Neural cell (in vitro differentiated cells): ENCODE measurements around the gene SP5.
"Not testable (repeated sequence)": the region's sequence is repeated elsewhere in the genome, so short reads cannot be mapped to it uniquely, and the experiment has no call there.

Experiments used
- EP300 ChIP-seq: fragments of 450-650 bp; conservative IDR thresholded peaks from 2 replicates; pipeline ENCODE4 v1.6.1; 2014; ENCODE audit warnings: antibody characterized with exemption, mild to moderate bottlenecking, moderate library complexity; ENCODE audit not compliant: poor library complexity, severe bottlenecking
- EZH2 ChIP-seq: fragments of 200-600, 300-800 bp; shearing (Covaris generic), sonication (generic); IDR thresholded peaks from 2 replicates; pipeline ENCODE4 v1.6.1; 2014; ENCODE audit warnings: antibody characterized with exemption, low read length, borderline replicate concordance, mild to moderate bottlenecking; ENCODE audit not compliant: insufficient read depth, poor library complexity, severe bottlenecking
- POLR2AphosphoS5 ChIP-seq: IDR thresholded peaks from 2 replicates; pipeline ENCODE4 v1.6.1; 2012
- TAF1 ChIP-seq: IDR thresholded peaks from 2 replicates; pipeline ENCODE4 v1.6.1; 2012; ENCODE audit warnings: low read depth
- TF ChIP-seq, protein P1 (sequence below): fragments of 450-650 bp; IDR thresholded peaks from 2 replicates; pipeline ENCODE4 v1.5.1; 2014; ENCODE audit warnings: antibody characterized with exemption, mild to moderate bottlenecking, moderate library complexity; ENCODE audit not compliant: poor library complexity, severe bottlenecking
- TF ChIP-seq, protein P2 (sequence below): IDR thresholded peaks from 2 replicates; pipeline ENCODE4 v1.6.1; 2012; ENCODE audit warnings: borderline replicate concordance

DNA sequence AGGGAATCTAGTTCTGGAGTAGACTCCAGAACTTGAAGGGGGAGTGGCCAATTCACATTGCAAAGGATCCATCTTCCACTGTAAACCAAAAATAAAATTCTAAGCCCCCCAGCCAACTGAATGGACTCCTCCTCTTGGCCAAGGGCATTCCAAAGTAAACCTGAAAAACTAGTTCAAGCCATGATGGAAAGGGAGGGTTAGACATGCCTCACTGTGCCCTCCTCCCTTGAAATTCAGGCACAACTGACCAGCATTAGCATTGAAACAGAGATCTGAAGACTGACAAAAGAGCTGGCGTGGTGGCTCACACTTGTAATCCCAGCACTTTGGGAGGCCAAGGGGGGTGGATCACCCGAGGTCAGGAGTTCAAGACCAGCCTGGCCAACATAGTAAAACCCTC lies 19.5 kb downstream of the SP5 start:
- TF ChIP-seq EZH2, POLR2AphosphoS5, EP300, TAF1: not testable (repeated sequence)
- TF ChIP-seq, protein P1, sequence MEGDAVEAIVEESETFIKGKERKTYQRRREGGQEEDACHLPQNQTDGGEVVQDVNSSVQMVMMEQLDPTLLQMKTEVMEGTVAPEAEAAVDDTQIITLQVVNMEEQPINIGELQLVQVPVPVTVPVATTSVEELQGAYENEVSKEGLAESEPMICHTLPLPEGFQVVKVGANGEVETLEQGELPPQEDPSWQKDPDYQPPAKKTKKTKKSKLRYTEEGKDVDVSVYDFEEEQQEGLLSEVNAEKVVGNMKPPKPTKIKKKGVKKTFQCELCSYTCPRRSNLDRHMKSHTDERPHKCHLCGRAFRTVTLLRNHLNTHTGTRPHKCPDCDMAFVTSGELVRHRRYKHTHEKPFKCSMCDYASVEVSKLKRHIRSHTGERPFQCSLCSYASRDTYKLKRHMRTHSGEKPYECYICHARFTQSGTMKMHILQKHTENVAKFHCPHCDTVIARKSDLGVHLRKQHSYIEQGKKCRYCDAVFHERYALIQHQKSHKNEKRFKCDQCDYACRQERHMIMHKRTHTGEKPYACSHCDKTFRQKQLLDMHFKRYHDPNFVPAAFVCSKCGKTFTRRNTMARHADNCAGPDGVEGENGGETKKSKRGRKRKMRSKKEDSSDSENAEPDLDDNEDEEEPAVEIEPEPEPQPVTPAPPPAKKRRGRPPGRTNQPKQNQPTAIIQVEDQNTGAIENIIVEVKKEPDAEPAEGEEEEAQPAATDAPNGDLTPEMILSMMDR = not testable (repeated sequence)
- TF ChIP-seq, protein P2, sequence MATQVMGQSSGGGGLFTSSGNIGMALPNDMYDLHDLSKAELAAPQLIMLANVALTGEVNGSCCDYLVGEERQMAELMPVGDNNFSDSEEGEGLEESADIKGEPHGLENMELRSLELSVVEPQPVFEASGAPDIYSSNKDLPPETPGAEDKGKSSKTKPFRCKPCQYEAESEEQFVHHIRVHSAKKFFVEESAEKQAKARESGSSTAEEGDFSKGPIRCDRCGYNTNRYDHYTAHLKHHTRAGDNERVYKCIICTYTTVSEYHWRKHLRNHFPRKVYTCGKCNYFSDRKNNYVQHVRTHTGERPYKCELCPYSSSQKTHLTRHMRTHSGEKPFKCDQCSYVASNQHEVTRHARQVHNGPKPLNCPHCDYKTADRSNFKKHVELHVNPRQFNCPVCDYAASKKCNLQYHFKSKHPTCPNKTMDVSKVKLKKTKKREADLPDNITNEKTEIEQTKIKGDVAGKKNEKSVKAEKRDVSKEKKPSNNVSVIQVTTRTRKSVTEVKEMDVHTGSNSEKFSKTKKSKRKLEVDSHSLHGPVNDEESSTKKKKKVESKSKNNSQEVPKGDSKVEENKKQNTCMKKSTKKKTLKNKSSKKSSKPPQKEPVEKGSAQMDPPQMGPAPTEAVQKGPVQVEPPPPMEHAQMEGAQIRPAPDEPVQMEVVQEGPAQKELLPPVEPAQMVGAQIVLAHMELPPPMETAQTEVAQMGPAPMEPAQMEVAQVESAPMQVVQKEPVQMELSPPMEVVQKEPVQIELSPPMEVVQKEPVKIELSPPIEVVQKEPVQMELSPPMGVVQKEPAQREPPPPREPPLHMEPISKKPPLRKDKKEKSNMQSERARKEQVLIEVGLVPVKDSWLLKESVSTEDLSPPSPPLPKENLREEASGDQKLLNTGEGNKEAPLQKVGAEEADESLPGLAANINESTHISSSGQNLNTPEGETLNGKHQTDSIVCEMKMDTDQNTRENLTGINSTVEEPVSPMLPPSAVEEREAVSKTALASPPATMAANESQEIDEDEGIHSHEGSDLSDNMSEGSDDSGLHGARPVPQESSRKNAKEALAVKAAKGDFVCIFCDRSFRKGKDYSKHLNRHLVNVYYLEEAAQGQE = not testable (repeated sequence)
